ENCODE results near the gene HNRNPK. TPM values are rescaled to one million over a fixed set of nuclear protein-coding genes. Genes with fewer than 3 reads are reported as not detected.
A peak's percentile ranks its signal among the peaks of the same experiment; 100 is the strongest.

The HNRNPK gene
- total and polyA plus RNA-seq, 2 of the 13 experiments (the other 11 are each of a cell fraction or from before 2014, with no cell fraction given), result 321 to 712 TPM

GRCh38 chr9:83978992-83979811 lies 813 bp downstream of the HNRNPK start (continued):
- TF ChIP-seq ARID4A (CRISPR knock-in tag; IDR thresholded peaks at IDR 0.05; ENCODE audit: borderline replicate concordance) (peak; percentile 14; the same call in 1 of the 2 replicates), NAIF1 (CRISPR knock-in tag; IDR thresholded peaks at IDR 0.05; ENCODE audit: borderline replicate concordance) (0 out of 2 replicates have a peak, but pooled peaks have one; percentile 31), ZNF737 (CRISPR knock-in tag; IDR thresholded peaks at IDR 0.05; ENCODE audit: borderline replicate concordance) (no peak), GABPA (IDR thresholded peaks at IDR 0.05; ENCODE audit: low read depth, low read length) (no peak), GABPA (CRISPR knock-in tag; IDR thresholded peaks at IDR 0.05; ENCODE audit: low read depth) (peak; percentile 63), ISX (CRISPR knock-in tag; conservative IDR thresholded peaks at IDR 0.05) (no peak), ZNF709 (CRISPR knock-in tag; IDR thresholded peaks at IDR 0.05) (no peak), ZNF678 (CRISPR knock-in tag; IDR thresholded peaks at IDR 0.05) (0 out of 2 replicates have a peak, but pooled peaks have one; percentile 0), SNAPC2 (CRISPR knock-in tag; IDR thresholded peaks at IDR 0.05) (0 out of 2 replicates have a peak, but pooled peaks have one; percentile 19), MXI1 (IDR thresholded peaks at IDR 0.05; ENCODE audit: borderline replicate concordance, low read depth, low read length) (no peak; the same call in 2 of the 3 replicates), ARNT2 (CRISPR knock-in tag; IDR thresholded peaks at IDR 0.05; ENCODE audit: low read depth) (peak; percentile 47), LCORL (IDR thresholded peaks at IDR 0.05) (no peak), LCORL (CRISPR knock-in tag; IDR thresholded peaks at IDR 0.05) (no peak), ZNF264 (CRISPR knock-in tag; IDR thresholded peaks at IDR 0.05) (no peak), NR2F1 (CRISPR knock-in tag; IDR thresholded peaks at IDR 0.05) (0 out of 4 replicates have a peak, but pooled peaks of 1 of the 2 experiments have one; percentile 9)
- TF ChIP-seq, protein P1, sequence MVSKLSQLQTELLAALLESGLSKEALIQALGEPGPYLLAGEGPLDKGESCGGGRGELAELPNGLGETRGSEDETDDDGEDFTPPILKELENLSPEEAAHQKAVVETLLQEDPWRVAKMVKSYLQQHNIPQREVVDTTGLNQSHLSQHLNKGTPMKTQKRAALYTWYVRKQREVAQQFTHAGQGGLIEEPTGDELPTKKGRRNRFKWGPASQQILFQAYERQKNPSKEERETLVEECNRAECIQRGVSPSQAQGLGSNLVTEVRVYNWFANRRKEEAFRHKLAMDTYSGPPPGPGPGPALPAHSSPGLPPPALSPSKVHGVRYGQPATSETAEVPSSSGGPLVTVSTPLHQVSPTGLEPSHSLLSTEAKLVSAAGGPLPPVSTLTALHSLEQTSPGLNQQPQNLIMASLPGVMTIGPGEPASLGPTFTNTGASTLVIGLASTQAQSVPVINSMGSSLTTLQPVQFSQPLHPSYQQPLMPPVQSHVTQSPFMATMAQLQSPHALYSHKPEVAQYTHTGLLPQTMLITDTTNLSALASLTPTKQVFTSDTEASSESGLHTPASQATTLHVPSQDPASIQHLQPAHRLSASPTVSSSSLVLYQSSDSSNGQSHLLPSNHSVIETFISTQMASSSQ (IDR thresholded peaks at IDR 0.05; ENCODE audit: low read depth), result no peak
- TF ChIP-seq, protein P1 (CRISPR knock-in tag; IDR thresholded peaks at IDR 0.05; ENCODE audit: borderline replicate concordance), result no peak
- TF ChIP-seq, protein P2, sequence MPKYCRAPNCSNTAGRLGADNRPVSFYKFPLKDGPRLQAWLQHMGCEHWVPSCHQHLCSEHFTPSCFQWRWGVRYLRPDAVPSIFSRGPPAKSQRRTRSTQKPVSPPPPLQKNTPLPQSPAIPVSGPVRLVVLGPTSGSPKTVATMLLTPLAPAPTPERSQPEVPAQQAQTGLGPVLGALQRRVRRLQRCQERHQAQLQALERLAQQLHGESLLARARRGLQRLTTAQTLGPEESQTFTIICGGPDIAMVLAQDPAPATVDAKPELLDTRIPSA (CRISPR knock-in tag; IDR thresholded peaks at IDR 0.05; ENCODE audit: borderline replicate concordance), result no peak
- TF ChIP-seq, protein P3, sequence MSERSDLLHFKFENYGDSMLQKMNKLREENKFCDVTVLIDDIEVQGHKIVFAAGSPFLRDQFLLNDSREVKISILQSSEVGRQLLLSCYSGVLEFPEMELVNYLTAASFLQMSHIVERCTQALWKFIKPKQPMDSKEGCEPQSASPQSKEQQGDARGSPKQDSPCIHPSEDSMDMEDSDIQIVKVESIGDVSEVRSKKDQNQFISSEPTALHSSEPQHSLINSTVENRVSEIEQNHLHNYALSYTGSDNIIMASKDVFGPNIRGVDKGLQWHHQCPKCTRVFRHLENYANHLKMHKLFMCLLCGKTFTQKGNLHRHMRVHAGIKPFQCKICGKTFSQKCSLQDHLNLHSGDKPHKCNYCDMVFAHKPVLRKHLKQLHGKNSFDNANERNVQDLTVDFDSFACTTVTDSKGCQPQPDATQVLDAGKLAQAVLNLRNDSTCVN (CRISPR knock-in tag; IDR thresholded peaks at IDR 0.05; ENCODE audit: borderline replicate concordance), result 0 out of 2 replicates have a peak, but pooled peaks have one; percentile 25

Measured in HepG2 (cell line).